ENCODE results near the gene EHBP1.

Gene EHBP1

DNA sequence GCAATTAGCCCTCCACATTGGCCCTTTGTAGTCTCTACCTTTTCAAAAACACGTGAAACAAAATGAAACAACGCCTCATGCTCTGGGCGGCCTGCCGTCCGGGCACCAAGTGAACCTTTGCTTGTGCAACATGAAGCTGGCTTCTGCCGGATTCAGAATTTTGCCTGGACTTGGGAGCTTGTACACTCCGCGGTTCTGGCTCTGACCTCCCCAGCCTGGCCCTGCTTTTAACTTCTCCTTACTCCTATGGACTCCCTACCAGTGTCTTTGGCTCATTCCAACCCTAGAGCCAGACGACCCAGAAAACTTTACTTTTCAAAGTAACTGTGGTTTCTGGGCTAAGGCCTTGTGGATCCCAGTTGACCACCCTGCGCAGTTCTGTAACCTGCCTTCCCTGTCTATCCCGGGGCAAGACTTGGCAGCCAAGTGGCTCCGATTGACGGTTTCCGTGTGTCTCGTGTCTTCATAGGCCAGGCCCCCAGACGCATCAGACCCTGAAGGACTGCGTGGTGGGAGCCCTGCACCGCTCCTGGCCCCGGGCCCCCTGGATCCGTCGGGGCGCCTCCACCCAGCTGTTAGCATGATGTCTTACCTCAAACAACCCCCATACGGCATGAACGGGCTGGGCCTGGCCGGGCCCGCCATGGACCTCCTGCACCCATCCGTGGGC lies 347.0 kb downstream of the EHBP1 start:
- in situ Hi-C loops (cut with MboI; ENCODE audit: low pct_unique_long_range_greater_than_20kb, low sequenced_read_pairs, unreplicated experiment): no loop called here
- no peak for TF ChIP-seq CTCF (IDR thresholded peaks at IDR 0.05; ENCODE audit: extremely low read depth, insufficient read depth, missing control alignments)
- DNase-seq (ENCODE audit: low spot score): peak; percentile 30

DNA sequence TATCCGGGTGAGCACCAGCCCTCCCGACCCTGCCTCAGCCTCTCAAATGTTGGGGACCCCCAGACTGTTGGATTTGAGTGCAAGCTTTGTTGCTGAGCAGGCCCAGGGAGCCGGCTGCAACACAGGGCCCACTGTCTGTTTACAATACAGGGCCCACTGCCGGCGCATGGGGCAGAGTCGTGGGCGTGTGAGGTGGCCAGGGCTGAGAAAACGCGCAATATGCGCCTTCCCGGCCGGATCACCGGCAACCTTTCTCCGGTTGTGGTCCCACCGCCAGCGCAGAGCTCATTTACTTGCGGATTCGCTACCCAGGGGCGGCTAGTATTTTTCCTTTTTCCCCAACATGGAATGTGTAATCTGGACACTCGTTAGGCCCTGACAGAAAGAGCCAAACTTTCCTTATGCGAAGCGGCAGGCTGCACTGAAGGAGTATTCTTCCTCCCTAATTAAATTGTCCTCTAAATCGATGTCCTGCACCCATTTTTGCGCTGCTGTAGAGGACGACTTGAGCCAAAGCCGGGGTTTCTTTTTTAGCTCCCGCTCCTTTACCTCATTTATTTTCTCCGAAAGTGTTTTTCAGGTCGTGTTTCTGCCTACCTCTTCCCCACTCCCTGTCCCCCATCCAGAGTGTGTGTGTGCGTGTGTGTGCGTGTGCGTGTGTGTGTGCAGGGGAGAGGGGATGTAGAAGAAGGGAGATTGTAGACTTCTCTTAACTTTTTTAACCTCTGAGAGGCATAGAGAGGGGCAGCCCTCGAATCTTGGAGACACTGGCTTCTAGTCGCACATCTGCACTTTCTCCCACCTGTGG lies 347.8 kb downstream of the EHBP1 start:
- DNase-seq (ENCODE audit: low spot score): no peak
- TF ChIP-seq CTCF (IDR thresholded peaks at IDR 0.05; ENCODE audit: extremely low read depth, insufficient read depth, missing control alignments): no peak
- in situ Hi-C loops (cut with MboI; ENCODE audit: low pct_unique_long_range_greater_than_20kb, low sequenced_read_pairs, unreplicated experiment): no loop called here

DNA sequence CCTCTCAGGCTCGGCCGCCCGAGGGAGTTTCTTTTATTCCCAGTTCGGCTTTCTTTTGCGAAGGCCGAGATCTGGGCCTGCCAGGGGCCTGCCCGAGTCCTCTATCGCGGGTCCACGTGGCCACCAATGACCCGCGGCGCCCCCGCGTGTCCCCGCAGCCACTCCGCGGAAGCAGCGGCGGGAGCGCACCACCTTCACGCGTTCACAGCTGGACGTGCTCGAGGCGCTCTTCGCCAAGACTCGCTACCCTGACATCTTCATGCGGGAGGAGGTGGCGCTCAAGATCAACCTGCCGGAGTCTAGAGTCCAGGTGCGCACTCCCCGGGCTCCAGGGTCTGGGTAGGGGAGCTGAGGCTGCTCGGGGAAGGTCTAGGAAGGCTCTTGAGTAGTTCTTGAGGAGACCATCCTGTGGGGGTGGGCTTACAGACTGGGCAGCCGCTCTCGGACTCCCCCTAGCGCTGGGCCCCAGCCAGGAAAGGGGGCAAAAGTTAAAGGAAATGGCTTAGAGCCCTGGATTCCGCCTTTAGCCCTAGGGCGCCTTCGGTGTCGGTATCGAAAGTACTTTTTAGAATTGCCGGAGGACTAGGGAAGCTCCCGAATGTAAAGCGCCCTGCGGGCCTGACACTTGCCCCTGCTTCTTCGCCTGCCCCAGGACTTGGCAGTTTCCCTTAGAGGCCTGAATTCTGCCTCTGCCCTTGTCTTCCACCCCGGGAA lies 348.5 kb downstream of the EHBP1 start:
- peak; percentile 69 for DNase-seq (ENCODE audit: low spot score)
- in situ Hi-C loops (cut with MboI; ENCODE audit: low pct_unique_long_range_greater_than_20kb, low sequenced_read_pairs, unreplicated experiment): no loop called here
- peak; percentile 73 for TF ChIP-seq CTCF (IDR thresholded peaks at IDR 0.05; ENCODE audit: extremely low read depth, insufficient read depth, missing control alignments)

DNA sequence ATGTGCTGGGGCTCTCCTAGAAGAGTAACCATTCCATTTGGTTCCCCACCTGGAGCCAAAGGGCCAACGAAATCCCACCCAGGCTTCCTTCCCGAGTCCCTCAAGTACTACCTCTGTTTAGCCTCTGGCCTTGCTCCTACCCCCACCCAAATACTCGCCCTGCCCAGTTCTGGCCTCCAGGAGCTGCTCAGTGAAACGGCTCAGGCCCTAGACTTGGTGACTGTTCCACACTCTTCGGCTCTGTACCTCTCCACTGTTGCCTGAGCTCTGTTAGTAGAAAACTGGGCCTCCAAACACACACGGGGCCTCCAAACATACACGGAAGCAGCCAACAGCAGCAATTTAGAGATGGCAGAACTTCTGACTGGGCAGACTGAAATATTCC lies 349.3 kb downstream of the EHBP1 start:
- in situ Hi-C loops (cut with MboI; ENCODE audit: low pct_unique_long_range_greater_than_20kb, low sequenced_read_pairs, unreplicated experiment): no loop called here
- DNase-seq (ENCODE audit: low spot score): no peak
- TF ChIP-seq CTCF (IDR thresholded peaks at IDR 0.05; ENCODE audit: extremely low read depth, insufficient read depth, missing control alignments): no peak

- TF ChIP-seq CTCF (IDR thresholded peaks at IDR 0.05; ENCODE audit: extremely low read depth, insufficient read depth, missing control alignments): no peak
Observed at GRCh38 chr2:63055226-63056106, 350.0 kb downstream of the EHBP1 start.

More at GRCh38 chr2:63055226-63056106, 350.0 kb downstream of the EHBP1 start:
- in situ Hi-C loops (cut with MboI; ENCODE audit: low pct_unique_long_range_greater_than_20kb, low sequenced_read_pairs, unreplicated experiment): no loop called here
- peak; percentile 34 for DNase-seq (ENCODE audit: low spot score)

All from GM13977 (cell line).